GM21526 (cell line): ENCODE measurements around the gene HHIPL1.
"Not testable (repeated sequence)": the region's sequence is repeated elsewhere in the genome, so short reads cannot be mapped to it uniquely, and the experiment has no call there.

Source experiments
- ATAC-seq: cut with Tn5 transposase; IDR thresholded peaks from one replicate; pipeline ENCODE4 v1.9.1; 2021; ENCODE audit warnings: moderate library complexity; ENCODE audit not compliant: unreplicated experiment, low FRiP score

HHIPL1 gene

DNA sequence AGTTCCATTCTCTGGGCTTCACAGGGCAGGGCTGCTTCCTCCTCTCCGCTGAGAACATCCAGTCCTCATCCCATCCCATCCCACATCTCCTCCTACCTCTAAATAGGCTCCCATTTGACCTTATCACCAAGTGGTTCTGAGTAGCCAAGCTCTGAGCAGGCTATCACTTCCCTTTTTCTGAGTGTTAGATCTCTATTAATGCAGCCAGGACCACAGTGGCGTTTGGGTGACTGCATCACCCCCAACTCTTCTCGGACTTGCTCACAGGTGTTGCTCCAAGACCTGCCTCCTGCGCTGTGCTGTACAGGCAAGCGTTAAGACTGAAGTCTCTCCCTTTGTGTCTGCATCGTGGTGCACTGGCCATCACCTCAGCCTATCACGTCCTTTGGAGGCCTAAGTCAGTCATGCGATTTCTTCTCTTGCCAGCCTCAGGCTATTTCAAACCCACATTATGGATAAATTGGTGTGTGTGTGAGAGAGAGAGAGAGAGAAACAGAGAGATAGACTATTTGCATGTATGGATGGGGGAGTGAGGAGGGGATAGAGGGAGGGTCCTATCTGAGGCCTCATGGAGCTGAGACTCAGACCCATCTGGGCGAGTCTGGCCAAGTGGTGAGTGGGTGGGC lies 12.4 kb upstream of the HHIPL1 start:
- ATAC-seq = no peak

DNA sequence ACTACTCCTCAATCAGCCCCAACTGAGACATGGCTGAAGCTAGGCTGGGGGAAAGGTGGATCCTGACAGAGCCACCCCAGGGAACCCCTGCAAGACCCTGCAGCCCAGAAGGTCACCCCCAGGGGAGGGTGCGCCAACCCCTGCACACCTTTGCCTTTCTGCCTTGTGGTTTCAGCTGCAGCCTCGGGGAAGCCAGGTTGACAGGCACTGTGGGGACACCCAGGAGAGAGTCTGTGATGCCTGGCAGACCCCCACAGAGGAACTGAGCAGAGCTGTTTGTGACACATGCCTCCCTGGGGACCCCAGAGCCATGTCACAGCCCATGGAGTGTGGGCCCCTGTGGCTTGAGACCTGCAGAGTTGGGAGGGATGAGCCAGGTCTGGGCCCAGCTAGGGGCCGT lies 11.8 kb upstream of the HHIPL1 start:
- no peak for ATAC-seq

DNA sequence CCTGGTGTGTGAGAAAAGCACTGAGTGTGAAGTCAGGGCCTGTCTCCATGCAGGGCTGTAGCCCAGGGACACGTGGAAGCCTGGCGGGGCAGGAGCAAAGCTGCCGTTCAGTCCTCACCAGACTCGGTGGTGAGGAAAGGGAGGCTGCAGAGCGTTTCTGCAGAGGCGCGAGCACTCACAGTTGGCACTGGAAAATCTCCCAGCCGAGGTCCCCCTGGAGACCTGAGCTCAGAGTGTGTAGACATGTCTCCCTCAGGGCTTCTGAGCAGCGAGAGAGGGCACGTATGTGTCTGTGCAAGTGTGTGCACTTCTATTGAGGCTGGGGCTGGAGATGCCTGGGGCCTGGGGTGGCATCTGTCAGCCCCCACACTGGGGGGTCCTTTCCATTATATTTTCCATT lies 11.0 kb upstream of the HHIPL1 start:
- ATAC-seq = no peak

DNA sequence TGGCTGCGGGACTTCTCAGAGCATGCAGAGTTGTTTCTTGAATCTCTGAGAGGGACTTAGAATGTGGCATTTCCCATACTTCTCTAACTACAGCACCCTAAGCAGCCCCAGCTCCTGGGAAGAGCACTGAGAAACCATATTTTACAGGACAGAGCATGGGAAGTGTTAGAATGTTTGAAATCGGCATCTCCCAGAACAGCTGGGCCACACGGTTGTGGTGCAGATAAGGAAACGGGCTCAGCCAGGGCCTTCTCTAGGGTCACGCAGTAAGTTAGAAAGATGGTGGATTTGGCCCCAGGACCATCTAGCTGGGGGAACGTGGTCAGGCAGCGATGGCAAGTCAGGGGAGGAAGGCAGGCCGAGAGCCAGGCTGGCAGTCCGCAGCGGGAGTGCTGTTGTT lies 10.5 kb upstream of the HHIPL1 start:
- ATAC-seq = no peak

DNA sequence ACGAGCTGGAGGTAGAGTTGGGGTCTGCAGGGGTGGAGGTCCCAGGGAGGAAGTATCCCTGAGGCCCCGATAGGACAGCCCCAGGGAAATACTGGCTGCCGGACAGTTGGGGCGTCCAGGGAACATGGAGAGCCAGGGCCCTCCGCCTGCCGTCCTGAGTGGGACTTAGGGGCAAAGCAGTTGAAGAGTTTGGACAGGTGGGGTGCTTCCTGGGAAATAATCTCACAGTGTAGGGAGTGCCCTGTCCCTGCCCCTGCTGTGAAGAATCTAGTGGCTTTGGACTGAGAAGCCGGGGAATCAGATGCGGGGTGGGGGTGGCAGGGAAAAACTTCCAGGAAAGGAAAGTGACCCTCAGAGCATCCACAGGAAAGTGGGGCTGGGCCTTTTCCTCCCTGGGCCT lies 9.8 kb upstream of the HHIPL1 start:
- ATAC-seq = no peak

DNA sequence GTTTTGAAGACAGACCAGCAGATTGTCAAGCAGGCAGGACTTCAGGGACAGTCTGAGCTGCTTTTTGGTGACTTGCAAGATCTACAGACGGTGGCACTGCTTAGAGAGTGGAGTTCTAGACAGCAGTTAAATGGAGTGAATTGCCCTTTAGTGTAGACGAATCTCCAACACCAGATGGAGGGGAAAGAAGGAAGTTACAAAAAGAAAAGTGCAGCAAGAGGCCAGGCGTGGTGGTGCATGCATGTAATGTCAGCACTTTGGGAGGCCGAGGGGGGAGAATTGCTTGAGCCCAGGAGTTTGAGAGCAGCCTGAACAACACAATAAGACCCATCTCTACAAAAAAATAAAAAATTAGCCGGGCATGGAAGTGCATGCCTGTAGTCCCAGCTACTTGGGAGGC lies 8.4 kb upstream of the HHIPL1 start:
- ATAC-seq = no peak

DNA sequence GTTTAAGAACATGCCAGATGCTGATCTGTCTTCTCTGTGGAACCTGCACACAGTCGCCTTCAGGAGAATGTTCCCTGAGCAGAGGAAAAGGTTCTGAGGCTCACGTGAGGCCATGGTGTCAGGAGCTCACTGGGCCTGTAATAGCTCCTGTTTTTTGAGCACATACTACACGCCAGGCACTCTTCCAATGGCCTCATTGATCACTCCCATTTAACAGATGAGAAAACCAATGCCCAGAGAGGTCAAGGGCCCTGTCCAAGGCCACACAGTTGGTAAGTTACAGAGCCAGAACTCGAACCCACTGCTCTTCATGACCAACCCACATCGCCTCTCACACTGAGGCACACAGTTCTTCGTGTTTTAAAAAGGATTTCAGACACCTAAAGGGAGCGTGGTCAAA lies 7.3 kb upstream of the HHIPL1 start:
- ATAC-seq = no peak

DNA sequence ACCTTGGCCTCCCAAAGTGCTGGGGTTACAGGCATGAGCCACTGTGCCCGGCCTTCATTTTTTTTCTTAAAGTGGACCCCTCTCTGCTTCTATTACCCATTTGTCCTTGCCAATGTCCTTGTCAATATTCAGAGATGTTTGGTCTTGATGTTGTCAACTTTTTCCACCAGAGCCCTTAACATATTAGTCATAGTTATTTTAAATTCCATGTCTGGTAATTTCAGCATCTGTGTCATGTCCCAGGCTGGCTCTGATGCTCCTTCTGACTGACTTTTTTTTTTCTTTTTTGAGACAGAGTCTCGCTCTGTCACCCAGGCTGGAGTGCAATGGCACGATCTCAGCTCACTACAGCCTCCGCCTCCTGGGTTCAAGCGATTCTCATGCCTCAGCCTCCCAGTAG lies 2.2 kb upstream of the HHIPL1 start:
- not testable (repeated sequence) for ATAC-seq

DNA sequence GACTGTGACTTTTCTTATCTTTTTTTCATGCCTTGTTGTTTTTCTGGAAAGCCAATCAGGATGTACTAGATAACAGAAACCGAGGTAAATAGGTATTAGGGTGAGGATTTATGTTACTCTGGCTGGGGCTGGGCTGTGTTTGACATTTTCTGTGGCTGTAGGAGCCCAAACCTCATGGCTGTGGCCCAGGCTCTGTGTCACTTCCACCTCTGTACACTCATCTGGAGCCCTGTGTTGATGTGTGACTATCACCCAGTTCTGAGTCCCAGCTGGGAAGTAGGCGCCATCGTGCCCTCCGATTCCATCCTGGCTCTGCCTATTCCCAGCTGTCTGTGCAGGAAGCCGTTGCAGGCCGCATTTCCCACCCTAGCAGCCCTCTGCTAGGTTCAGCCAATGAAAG lies 1.6 kb upstream of the HHIPL1 start:
- ATAC-seq = no peak

DNA sequence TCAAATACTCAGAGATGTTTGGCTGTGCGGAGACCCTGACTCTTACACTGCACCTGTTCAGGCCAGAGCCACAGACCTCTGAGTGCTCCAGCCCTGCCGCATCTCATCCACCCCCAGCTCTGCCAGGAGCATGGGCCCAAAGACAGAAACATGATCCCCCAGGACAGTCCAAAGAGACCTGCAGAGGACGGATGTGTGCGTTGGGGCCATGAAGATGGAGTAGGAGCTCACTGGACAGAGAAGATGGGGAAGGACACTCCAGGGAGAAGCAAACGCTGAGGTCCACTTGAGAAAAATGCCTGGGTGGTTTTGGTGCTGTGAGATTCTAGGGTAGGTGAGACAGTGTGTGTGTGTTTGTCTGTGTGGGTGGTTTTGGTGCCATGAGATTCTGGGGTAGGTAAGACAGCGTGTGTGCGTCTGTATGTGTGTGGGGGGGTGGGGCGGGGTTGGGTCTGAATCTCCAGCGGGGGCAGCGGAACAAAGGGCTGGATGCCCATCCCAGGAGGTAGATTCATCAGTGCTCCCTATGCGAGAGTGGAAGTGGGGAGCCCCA lies 818 bp upstream of the HHIPL1 start:
- no peak for ATAC-seq

DNA sequence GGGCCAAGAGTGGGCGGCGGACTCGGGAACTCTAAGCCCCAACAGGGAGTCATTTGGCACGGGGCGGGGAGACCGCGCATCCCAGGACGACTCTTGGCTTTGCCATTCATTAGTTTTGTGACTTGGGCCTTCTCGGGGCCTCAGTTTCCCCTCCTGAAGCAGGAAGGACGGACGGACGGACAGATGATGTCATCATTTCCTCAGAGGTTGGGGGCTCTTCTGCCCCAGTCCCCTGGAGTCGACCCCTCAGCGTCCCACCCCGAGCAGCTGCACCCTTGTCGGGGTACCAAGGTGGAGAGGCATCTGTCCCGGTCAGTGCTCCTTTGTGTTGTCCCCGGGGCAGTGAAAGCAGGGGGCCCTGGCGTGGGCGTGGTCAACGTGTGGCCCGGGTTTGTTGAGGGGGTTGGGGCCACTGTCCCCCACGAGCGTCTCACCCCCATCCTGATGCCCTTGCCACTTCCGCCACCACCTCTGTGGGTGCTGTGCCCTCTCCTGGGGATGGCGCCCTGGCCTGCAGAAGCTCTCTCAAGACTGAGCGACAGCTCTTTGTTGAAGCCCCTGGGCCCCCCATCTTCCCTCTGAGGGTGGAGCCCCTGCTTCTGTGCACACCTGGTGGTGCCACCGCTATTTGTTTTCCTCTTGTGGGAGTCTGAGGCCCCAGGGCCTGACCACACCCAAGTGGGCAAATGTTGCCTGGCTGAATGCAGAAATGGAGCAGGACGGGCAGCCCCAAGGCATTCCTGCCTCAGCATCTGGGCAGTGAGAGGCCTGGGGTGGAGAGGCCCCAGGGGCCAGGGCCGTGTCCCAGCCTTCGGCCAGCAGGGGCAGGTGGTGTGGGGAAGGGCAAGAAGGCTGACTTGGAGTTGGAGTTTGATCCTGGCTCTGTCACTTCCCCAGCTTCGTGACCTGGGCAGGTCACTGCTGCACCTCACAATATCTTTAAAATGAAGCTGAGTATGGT lies 896 bp downstream of the HHIPL1 start:
- no peak for ATAC-seq

DNA sequence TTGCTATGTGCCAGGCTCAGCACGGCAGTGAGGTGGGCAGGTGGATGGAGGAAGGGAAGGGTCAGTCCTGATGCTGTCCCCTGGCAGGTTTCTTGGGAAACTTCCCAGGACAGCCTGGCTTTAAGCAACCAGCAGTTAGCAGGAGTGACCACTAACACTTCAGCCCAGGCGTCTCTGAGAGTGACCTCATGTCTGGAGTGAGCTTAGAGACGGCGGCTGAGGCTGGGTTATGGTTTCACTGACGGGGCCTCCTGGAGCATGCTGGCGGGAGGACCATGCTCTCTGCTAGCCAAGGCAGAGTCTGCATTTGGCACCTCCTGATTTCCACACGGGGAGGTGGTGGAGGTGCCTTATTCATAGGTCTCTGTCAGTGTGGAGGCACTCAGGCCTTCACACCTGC lies 2.5 kb downstream of the HHIPL1 start:
- ATAC-seq = no peak

DNA sequence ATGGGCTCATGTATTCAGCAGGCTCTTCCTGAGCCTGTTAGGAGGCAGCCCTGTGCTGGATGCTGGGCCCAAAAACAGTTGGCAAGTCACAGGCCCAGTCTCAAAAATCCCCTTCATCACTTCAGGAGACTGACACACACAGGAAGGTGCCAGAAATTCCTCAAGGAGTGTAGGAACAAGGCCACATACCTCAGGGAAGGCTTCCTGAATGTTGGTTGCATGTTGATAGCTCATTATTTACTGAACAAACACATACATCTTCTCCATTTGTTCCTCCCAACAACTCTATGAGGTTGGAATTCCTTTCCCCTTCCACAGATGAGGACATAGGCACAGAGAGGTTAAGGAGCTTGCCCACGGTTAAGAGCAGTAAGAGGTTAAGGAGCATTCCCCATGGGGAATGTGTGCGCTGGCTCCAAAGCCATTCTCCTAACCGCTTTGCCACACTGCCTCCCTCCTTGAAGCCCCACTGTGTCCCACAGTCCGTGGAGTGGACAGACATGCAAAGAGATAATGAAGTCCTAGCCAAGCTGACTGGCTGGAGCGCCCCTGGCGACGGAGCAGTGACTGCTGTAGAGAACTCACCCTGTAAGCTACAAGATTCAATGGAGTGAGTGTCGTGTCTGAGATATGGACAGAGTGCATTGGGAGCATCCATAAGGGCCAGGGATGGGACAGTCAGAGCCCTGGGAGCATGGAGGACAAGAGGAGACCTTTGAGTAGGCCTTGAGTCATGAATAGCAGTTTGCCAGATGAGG lies 3.3 kb downstream of the HHIPL1 start:
- no peak for ATAC-seq

DNA sequence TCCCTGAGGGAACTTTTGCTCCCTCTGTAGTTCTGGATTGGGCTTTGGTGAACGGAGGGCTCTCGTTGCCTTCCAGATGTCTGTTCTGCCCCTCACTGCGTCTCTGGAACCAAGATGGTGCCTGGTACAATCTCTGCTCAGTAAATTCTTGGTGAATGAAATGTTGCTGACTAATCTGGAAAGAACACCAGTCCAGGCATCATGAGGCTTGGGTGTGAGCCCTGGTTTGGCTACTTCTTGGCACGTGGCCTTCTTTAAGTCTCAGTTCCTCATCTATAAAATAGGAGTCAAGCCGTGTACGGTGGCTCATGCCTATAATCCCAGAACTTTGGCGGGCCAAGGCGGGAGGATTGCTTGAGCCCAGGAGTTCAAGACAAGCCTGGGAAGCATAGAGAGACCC lies 4.3 kb downstream of the HHIPL1 start:
- no peak for ATAC-seq

DNA sequence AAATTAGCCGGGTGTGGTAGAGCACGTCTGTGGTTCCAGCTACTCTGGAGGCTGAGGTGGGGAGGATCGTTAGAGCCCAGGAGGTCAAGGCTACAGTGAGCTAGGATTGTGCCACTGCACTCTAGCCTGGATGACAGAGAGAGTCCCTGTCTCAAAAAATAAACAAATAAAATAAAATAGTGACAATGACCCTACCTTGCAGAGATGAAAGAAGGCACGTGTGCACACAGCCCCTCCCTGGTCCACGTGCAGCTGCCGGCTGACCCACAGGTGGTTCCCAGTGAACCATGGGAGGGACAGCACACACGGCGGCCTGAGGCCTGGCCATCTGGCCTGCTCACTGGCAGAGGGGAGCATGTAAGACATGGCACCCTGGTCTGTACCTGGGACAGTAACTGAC lies 4.7 kb downstream of the HHIPL1 start:
- ATAC-seq = no peak

DNA sequence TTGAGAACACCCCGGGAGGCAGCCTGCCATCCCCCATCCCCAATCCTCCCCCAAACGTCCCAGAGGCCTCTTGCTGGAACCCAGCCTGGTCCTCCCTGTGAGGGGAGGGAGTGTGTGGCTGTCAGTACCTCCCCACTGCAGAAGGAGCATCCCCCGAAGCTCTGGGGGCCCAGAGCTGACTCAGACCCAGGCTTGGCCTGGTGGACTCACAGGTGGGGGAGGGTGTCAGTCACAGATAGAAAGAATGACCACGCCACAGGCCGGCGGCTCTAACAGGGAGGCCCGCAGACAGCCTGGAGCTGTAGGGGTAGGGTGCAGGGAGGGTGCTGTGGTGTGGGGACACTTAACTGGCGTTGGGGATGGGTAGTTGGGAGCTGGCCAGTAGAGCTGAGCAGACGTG lies 5.3 kb downstream of the HHIPL1 start:
- ATAC-seq = no peak

DNA sequence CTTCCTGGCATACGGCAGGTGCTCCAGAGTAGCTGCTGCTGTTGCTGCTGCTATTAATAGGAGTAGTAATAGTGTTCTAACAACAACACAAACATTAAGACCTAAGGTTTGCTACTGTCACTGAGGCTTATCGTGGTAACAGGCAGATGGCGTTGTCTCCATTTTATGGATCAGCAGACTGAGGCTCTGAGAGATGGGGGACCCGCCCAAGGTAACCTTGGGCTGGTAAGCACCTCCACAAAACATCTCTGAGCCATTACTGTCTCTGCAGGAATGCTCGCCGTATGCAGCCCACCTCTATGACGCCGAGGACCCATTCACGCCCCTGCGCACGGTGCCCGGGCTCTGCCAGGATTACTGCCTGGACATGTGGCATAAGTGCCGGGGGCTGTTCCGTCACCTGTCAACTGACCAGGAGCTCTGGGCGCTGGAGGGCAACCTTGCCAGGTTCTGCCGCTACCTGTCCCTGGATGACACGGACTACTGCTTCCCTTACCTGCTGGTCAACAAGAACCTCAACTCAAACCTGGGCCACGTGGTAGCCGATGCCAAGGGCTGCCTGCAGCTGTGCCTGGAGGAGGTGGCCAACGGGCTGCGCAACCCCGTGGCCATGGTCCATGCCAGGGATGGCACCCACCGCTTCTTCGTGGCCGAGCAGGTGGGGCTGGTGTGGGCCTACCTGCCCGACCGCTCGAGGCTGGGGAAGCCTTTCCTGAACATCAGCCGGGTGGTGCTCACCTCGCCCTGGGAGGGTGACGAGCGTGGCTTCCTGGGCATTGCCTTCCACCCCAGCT lies 7.2 kb downstream of the HHIPL1 start:
- ATAC-seq = no peak

DNA sequence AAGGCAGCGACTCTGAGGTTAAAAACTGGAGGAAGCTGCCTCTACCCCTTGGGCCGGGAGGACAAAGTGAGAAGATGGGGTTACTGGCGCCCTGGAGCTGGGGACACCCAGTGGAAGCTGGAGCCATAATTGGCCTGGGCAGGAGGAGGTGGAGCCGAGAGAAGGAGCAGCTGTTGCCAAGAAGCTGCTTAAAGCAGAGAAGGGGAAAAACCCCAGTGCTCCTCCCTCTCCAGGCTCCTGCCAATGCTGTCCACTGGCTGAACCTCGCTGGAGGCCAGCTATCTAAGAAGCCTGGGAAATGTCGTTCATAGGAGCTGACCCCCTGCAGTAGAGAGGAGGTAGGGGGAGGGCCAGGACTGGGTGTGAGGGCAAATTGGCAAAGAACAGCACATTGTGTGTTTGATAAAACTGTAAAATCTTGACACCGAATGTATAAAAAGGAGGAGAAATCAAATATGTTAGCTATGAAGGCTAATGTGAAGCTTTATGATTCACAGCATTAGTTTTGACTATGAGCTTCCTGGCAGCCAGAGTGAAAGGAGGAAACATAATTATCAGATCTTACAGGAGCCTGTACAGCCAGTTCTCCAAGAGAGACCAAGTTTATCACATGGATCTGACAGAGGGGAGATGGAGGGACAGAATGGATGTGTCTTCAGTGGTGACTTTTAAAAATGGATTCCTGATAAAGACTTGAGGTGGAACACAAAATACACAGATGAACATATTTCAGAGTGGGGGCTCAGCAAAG lies 9.5 kb downstream of the HHIPL1 start:
- ATAC-seq = no peak

DNA sequence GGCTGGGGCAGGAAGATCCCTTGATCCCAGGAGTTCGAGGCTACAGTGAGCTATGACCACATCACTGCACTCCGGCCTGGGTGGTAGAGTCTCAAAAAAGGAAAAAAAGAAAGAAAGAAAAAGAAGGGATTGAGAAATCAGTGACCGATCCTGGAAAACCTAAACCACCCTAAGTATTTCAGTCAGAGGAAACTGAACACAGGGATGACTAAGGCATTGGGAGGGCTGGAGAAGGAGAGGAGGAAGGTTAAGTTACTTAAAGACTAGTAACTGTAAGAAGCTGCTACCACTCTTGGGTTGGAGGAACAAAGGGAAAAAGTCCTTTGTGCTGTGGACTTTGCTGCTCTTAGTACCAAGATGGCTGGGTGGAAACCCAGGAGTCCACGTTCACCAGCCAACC lies 10.6 kb downstream of the HHIPL1 start:
- no peak for ATAC-seq

DNA sequence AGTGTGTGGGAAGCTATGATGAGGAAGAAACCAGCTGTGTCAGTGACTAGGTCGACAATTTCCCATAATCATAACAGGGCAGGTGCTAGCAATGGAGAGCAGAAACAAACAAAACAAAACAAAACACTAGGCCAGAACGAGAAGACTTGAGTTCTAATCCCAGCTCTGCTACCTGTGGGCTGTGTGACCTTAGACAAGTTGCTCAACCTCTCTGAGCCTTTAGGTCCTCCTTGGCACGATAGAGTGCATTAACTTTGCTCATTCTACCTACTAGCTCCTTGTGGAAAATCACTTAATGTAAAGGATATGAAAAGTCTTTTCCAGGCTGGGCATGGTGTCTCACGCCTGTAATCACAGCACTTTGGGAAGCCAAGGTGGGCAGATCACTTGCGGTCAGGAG lies 11.2 kb downstream of the HHIPL1 start:
- ATAC-seq = no peak
